H1 (cell line): ENCODE data around the gene TEX55. TPM values are rescaled to one million over a fixed set of nuclear protein-coding genes. Genes with fewer than 3 reads are reported as not detected.

Experiments
- CTCF ChIA-PET: fragments of 300-600 bp; sonication (Branson Sonifier 250); formaldehyde crosslinking; loops from one replicate; lab custom pipeline; 2021; ENCODE audit not compliant: partially characterized antibody; lab: Charles Lee
- POLR2A ChIA-PET: fragments of 300-600 bp; sonication (Branson Sonifier 250); formaldehyde crosslinking; loops from one replicate; lab custom pipeline; 2021; ENCODE audit warnings: inconsistent platforms; ENCODE audit not compliant: partially characterized antibody; lab: Charles Lee
- DNase-seq, 2 experiments: peaks; one replicate each; pipeline versions ENCODE4 v3.0.0 to v3.0.0-alpha.2; 2010 to 2022; ENCODE audit warnings: low spot score in 2 of 2, low read depth in 1 of 2, mixed read lengths in 1 of 2
- FAIRE-seq: peaks from 2 replicates; lab custom pipeline; 2011; peaks lifted over from hg19 to GRCh38; lab: Jason Lieb, UNC
- H2AFZ ChIP-seq: 2 replicates; pipeline ENCODE4 v1.8.1; 2012; ENCODE audit warnings: low read length, inconsistent platforms
- H2AK5ac ChIP-seq: 2 replicates; pipeline ENCODE4 v1.6.1; 2013; ENCODE audit warnings: low read depth, low read length
- H2BK120ac ChIP-seq: replicated peaks from 2 replicates; pipeline ENCODE3; 2013; ENCODE audit warnings: low read depth, low read length, inconsistent platforms
- H2BK12ac ChIP-seq: 2 replicates; pipeline ENCODE4 v1.6.1; 2013; ENCODE audit warnings: low read depth, low read length
- H2BK15ac ChIP-seq: 2 replicates; pipeline ENCODE4 v1.6.1; 2013; ENCODE audit warnings: low read length
- H2BK20ac ChIP-seq: 2 replicates; pipeline ENCODE4 v1.6.1; 2013; ENCODE audit warnings: low read length
- H2BK5ac ChIP-seq: 2 replicates; pipeline ENCODE4 v1.6.1; 2013; ENCODE audit warnings: low read depth, low read length
- H3K14ac ChIP-seq: 2 replicates; pipeline ENCODE4 v1.6.1; 2013; ENCODE audit warnings: inconsistent platforms; ENCODE audit not compliant: insufficient read length
- H3K18ac ChIP-seq: 2 replicates; pipeline ENCODE4 v1.6.1; 2013; ENCODE audit warnings: low read length; ENCODE audit errors: extremely low read depth
- H3K23ac ChIP-seq: 2 replicates; pipeline ENCODE4 v1.6.1; 2013; ENCODE audit warnings: inconsistent platforms; ENCODE audit not compliant: insufficient read length
- H3K23me2 ChIP-seq: 2 replicates; pipeline ENCODE4 v1.6.1; 2013; ENCODE audit warnings: low read depth, low read length
- H3K27ac ChIP-seq: 2 replicates; pipeline ENCODE4 v1.6.1; 2011; ENCODE audit warnings: low read depth, low read length, inconsistent platforms
- H3K27me3 ChIP-seq, 4 experiments: replicated peaks in 1 of 4; 1 replicate in 1 of 4; 2 replicates in 3 of 4; pipeline versions ENCODE4 v1.6.1 to v1.8.1; 2011 to 2013; ENCODE audit warnings: low read length in 3 of 4, mild to moderate bottlenecking in 3 of 4, inconsistent platforms in 2 of 4, mixed read lengths in 2 of 4, moderate library complexity in 1 of 4; ENCODE audit not compliant: control insufficient read depth in 3 of 4, insufficient read depth in 3 of 4; ENCODE audit errors: extremely low read depth in 1 of 4
- H3K36me3 ChIP-seq, 4 experiments: 2 replicates each; pipeline versions ENCODE4 v1.6.1 to v1.8.1; 2011 to 2013; ENCODE audit warnings: mild to moderate bottlenecking in 4 of 4, low read length in 3 of 4, moderate library complexity in 2 of 4, control low read depth in 1 of 4, inconsistent platforms in 1 of 4; ENCODE audit not compliant: insufficient read depth in 4 of 4, control insufficient read depth in 2 of 4
- H3K4ac ChIP-seq: replicated peaks from 2 replicates; pipeline ENCODE3; 2013; ENCODE audit warnings: low read length, low read depth, mixed read lengths, inconsistent platforms; ENCODE audit not compliant: insufficient read length
- H3K4me1 ChIP-seq, 4 experiments: replicated peaks in 1 of 4; 1 replicate in 1 of 4; 2 replicates in 3 of 4; pipeline versions ENCODE4 v1.6.1 to v1.8.1; 2011 to 2013; ENCODE audit warnings: low read length in 3 of 4, inconsistent platforms in 2 of 4, mixed read lengths in 1 of 4; ENCODE audit not compliant: insufficient read depth in 4 of 4, control insufficient read depth in 3 of 4
- H3K4me2 ChIP-seq, 2 experiments: 2 replicates each; pipeline versions ENCODE4 v1.6.1 to v1.8.1; 2011 to 2013; ENCODE audit warnings: low read depth in 2 of 2, low read length in 2 of 2, control low read depth in 1 of 2, inconsistent platforms in 1 of 2, mild to moderate bottlenecking in 1 of 2; ENCODE audit not compliant: insufficient read depth in 1 of 2
- H3K4me3 ChIP-seq, 4 experiments: fragments of 200-600, 300-600 bp in 1 of 4; sonication (generic), shearing (Covaris generic), sonication (Bioruptor Twin) in 1 of 4; 2 replicates each; pipeline versions ENCODE4 v1.5.1 to v1.8.1; 2011 to 2016; ENCODE audit warnings: low read length in 4 of 4, low read depth in 3 of 4, control low read depth in 2 of 4, inconsistent platforms in 2 of 4, mild to moderate bottlenecking in 2 of 4, mixed read lengths in 1 of 4, moderate library complexity in 1 of 4; ENCODE audit not compliant: insufficient read depth in 2 of 4; ENCODE audit errors: extremely low read depth in 1 of 4
- H3K56ac ChIP-seq: replicated peaks from 2 replicates; pipeline ENCODE3; 2013; ENCODE audit warnings: low read depth, mild to moderate bottlenecking, mixed read lengths, low read length, inconsistent platforms; ENCODE audit not compliant: insufficient read length
- H3K79me1 ChIP-seq: 2 replicates; pipeline ENCODE4 v1.6.1; 2013; ENCODE audit warnings: low read depth, low read length, control low read depth
- H3K79me2 ChIP-seq, 2 experiments: 2 replicates each; pipeline versions ENCODE4 v1.6.1 to v1.8.1; 2012 to 2013; ENCODE audit warnings: low read length in 2 of 2, mild to moderate bottlenecking in 2 of 2, inconsistent platforms in 1 of 2; ENCODE audit not compliant: insufficient read depth in 2 of 2, control insufficient read depth in 1 of 2
- H3K9ac ChIP-seq, 4 experiments: replicated peaks in 1 of 4; 1 replicate in 1 of 4; 2 replicates in 3 of 4; pipeline versions ENCODE4 v1.6.1 to v1.8.1; 2011 to 2013; ENCODE audit warnings: low read depth in 3 of 4, low read length in 3 of 4, control low read depth in 2 of 4, mild to moderate bottlenecking in 2 of 4, moderate library complexity in 2 of 4, inconsistent platforms in 1 of 4; ENCODE audit errors: extremely low read depth in 1 of 4
- H3K9me3 ChIP-seq, 2 experiments: 2 replicates each; pipeline versions ENCODE4 v1.6.1 to v1.8.1; 2012 to 2013; ENCODE audit warnings: mild to moderate bottlenecking in 2 of 2, moderate library complexity in 2 of 2, control low read depth in 1 of 2, inconsistent platforms in 1 of 2, low read depth in 1 of 2, low read length in 1 of 2, mixed read lengths in 1 of 2; ENCODE audit not compliant: insufficient read depth in 2 of 2
- H4K20me1 ChIP-seq, 2 experiments: replicated peaks in 1 of 2; 2 replicates each; pipeline versions ENCODE3 to v1.8.1; 2011 to 2013; ENCODE audit warnings: inconsistent platforms in 2 of 2, low read length in 2 of 2, mild to moderate bottlenecking in 1 of 2; ENCODE audit not compliant: insufficient read depth in 2 of 2, control insufficient read depth in 1 of 2
- H4K5ac ChIP-seq: 2 replicates; pipeline ENCODE4 v1.6.1; 2013; ENCODE audit warnings: low read length, low read depth, mixed read lengths, inconsistent platforms; ENCODE audit not compliant: insufficient read length
- H4K8ac ChIP-seq: 2 replicates; pipeline ENCODE4 v1.8.0; 2013; ENCODE audit warnings: mild to moderate bottlenecking, moderate library complexity, low read length, inconsistent platforms; ENCODE audit not compliant: insufficient read depth; ENCODE audit errors: extremely low read depth
- H4K91ac ChIP-seq: replicated peaks from 2 replicates; pipeline ENCODE3; 2013; ENCODE audit warnings: low read length, mixed read lengths, inconsistent platforms; ENCODE audit not compliant: insufficient read length
- NANOG ChIP-seq: IDR thresholded peaks from 2 replicates; pipeline ENCODE4 v1.6.1; 2011; ENCODE audit warnings: low read length, low read depth, mild to moderate bottlenecking, inconsistent platforms; ENCODE audit not compliant: insufficient read depth, poor library complexity, severe bottlenecking
- TEAD4 ChIP-seq: IDR thresholded peaks from 2 replicates; pipeline ENCODE4 v1.6.1; 2012; ENCODE audit warnings: low read depth, low read length, inconsistent platforms, mixed read lengths
- YY1 ChIP-seq: IDR thresholded peaks from 2 replicates; pipeline ENCODE4 v1.6.1; 2011; ENCODE audit warnings: low read depth, mild to moderate bottlenecking, low read length
- ZNF274 ChIP-seq: IDR thresholded peaks from 2 replicates; pipeline ENCODE4 v1.7.0; 2012; ENCODE audit warnings: low read length, borderline replicate concordance; ENCODE audit errors: extremely low read depth
- WGBS, 2 experiments: shearing (Covaris generic) in 1 of 2; methylation state at CpG; one replicate each; pipeline versions ENCODE4 v1.1.6 to v1.1.7; 2013 to 2015; ENCODE audit warnings: low lambda C conversion rate in 2 of 2, mixed read lengths in 2 of 2, inconsistent platforms in 1 of 2, low coverage in 1 of 2, missing lambda C conversion rate in 1 of 2; ENCODE audit not compliant: insufficient replicate concordance in 2 of 2, insufficient coverage in 1 of 2, insufficient read length in 1 of 2; ENCODE audit errors: extremely low coverage in 1 of 2, missing lambda C conversion rate in 1 of 2; 5-methylcytosine and 5-hydroxymethylcytosine counted together
- polyA plus RNA-seq, 7 experiments: library from polyadenylated mRNA; depleted of rRNA in 3 of 7; stranded (reverse) in 5 of 7; unstranded in 2 of 7; fragments of >200 nt in 5 of 7; fragments of 200-250 nt in 2 of 7; gene quantifications; 1 replicate in 5 of 7; 2 replicates in 1 of 7; 4 replicates in 1 of 7; pipeline versions ENCODE4 v1.2.1 to v1.2.3, GENCODE V29; 2011 to 2013; ENCODE audit warnings: missing spikeins in 2 of 7, mixed read lengths in 2 of 7
- total RNA-seq: library from RNA; stranded (reverse); fragmentation: NEBNext Ultra II Directional; extraction: Animal tissue kit (Norgen Biotek cat#: 25700); gene quantifications from 2 replicates; pipeline ENCODE4 v1.2.1, GENCODE V29; 2021
- TF ChIP-seq, protein P1 (sequence below): IDR thresholded peaks from 2 replicates; pipeline ENCODE4 v1.6.1; 2012; ENCODE audit warnings: inconsistent platforms

Gene TEX55
- total and polyA plus RNA-seq, 2 of the 8 experiments (the other 6 are each of a cell fraction or from before 2014, with no cell fraction given) = not detected

DNA sequence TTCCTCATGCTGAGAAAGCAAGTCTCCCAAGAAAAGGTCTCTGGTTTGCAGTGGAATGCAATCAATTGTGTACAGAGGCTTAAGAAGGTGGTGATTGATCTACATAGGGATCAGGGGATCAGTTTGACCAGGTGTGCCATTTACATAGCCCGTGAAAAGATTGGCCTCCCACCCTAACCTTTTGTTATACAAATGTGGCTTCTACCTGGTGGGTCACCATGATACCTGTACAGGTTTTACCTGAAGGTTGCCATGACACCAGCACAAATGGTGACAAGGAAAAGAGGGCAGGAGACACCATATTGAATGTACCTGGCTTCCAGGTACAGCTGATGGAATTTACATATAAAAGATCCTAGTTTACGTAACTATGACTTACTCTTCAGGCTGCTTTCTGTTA is 25.5 kb upstream of the TEX55 start:
- H3K56ac ChIP-seq = no peak overlapping the region
- no peak overlapping the region for H2BK15ac ChIP-seq
- no peak overlapping the region for H4K8ac ChIP-seq
- peaks cover 0 to 3% (median 2%) of the 10 kb centered on the region in 4 experiments; a peak in 2 of 7 replicates for H3K4me1 ChIP-seq
- no peaks in the 10 kb centered on the region for H4K20me1 ChIP-seq
- no peak overlapping the region for H2BK5ac ChIP-seq
- DNase-seq (no peak), FAIRE-seq (peak; percentile 78)
- H3K9ac ChIP-seq = no peak overlapping the region
- H2AFZ ChIP-seq = no peak overlapping the region
- H3K4me3 ChIP-seq = peak overlapping the region in 1 of 4 experiments; percentile 38; a peak in 3 of 8 replicates
- H3K79me2 ChIP-seq = no peaks in the 10 kb centered on the region
- ChIA-PET POLR2A (no interaction called here), CTCF (interaction anchor here (1.4 to 3.6 kb wide), 2 partner anchors 25 to 238 kb away, joined by 5 to 19 read pairs; partner anchors contain the start of gene TEX55)
- H3K79me1 ChIP-seq = no peaks in the 10 kb centered on the region
- WGBS, 2 experiments = 68% methylated on average over 2 of the region's 2 CpGs; no CpG with 5 or more reads in 1 of the 2 experiments
- H3K23ac ChIP-seq = no peak overlapping the region
- no peaks in the 10 kb centered on the region; a peak in 2 of 7 replicates for H3K27me3 ChIP-seq
- H2BK120ac ChIP-seq = no peak overlapping the region
- no peak overlapping the region for H3K4me2 ChIP-seq
- peak overlapping the region; percentile 67; the same call in 1 of the 2 replicates for H3K27ac ChIP-seq
- H3K23me2 ChIP-seq = no peaks in the 10 kb centered on the region
- no peak overlapping the region for H2BK20ac ChIP-seq
- peaks cover 0 to 21% (median 1%) of the 10 kb centered on the region in 4 experiments; a peak in 3 of 8 replicates for H3K36me3 ChIP-seq
- no peak overlapping the region for H4K91ac ChIP-seq
- H3K18ac ChIP-seq = no peak overlapping the region
- no peak overlapping the region for H2BK12ac ChIP-seq
- no peak overlapping the region for H4K5ac ChIP-seq
- no peak overlapping the region for H2AK5ac ChIP-seq
- H3K14ac ChIP-seq = no peak overlapping the region
- no peak overlapping the region for H3K4ac ChIP-seq
- peaks cover 40 to 50% of the 10 kb centered on the region in 2 experiments for H3K9me3 ChIP-seq
- TF ChIP-seq ZNF274 = no peak
- no peak for TF ChIP-seq NANOG
- TF ChIP-seq YY1 = peak; percentile 85
- TF ChIP-seq, protein P1, sequence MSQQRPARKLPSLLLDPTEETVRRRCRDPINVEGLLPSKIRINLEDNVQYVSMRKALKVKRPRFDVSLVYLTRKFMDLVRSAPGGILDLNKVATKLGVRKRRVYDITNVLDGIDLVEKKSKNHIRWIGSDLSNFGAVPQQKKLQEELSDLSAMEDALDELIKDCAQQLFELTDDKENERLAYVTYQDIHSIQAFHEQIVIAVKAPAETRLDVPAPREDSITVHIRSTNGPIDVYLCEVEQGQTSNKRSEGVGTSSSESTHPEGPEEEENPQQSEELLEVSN = no peak
- TF ChIP-seq TEAD4 = peak; percentile 20; the same call in 1 of the 2 replicates
